Liver (tissue), 9 donors: Measurements from ENCODE around the gene SLC25A29. TPM values are rescaled to one million over a fixed set of nuclear protein-coding genes. Genes with fewer than 3 reads are reported as not detected.

Source experiments
- DNase-seq: peaks from one replicate; pipeline ENCODE4 v3.0.0-alpha.2; 2017; ENCODE audit warnings: low spot score
- H3K27ac ChIP-seq, 2 donors: one replicate each; pipeline ENCODE4 v1.7.0; 2013; ENCODE audit warnings: inconsistent platforms in 2 of 2, low read length in 2 of 2, control low read depth in 1 of 2, low read depth in 1 of 2, mild to moderate bottlenecking in 1 of 2
- H3K27me3 ChIP-seq, 4 donors: one replicate each; pipeline versions ENCODE4 v1.6.1 to v1.7.0; 2013; ENCODE audit warnings: low read length in 3 of 4, inconsistent platforms in 1 of 4, mild to moderate bottlenecking in 1 of 4, moderate library complexity in 1 of 4; ENCODE audit not compliant: control insufficient read depth in 4 of 4, insufficient read depth in 4 of 4
- H3K36me3 ChIP-seq, 4 donors: one replicate each; pipeline versions ENCODE4 v1.6.1 to v1.7.0; 2013; ENCODE audit warnings: low read length in 3 of 4, mild to moderate bottlenecking in 3 of 4, low read depth in 1 of 4, moderate library complexity in 1 of 4; ENCODE audit not compliant: control insufficient read depth in 4 of 4, insufficient read depth in 3 of 4
- H3K4me1 ChIP-seq, 4 donors: one replicate each; pipeline versions ENCODE4 v1.6.1 to v1.7.0; 2013; ENCODE audit warnings: low read length in 3 of 4, mild to moderate bottlenecking in 3 of 4, moderate library complexity in 1 of 4; ENCODE audit not compliant: control insufficient read depth in 4 of 4, insufficient read depth in 4 of 4
- H3K4me3 ChIP-seq, 3 donors: one replicate each; pipeline versions ENCODE4 v1.6.1 to v1.7.0; 2013; ENCODE audit warnings: low read length in 3 of 3, control low read depth in 1 of 3, low read depth in 1 of 3, mild to moderate bottlenecking in 1 of 3
- H3K9ac ChIP-seq, 2 donors: one replicate each; pipeline ENCODE4 v1.7.0; 2013; ENCODE audit warnings: low read length in 2 of 2, mild to moderate bottlenecking in 2 of 2, moderate library complexity in 2 of 2, control low read depth in 1 of 2, low read depth in 1 of 2
- H3K9me3 ChIP-seq, 4 donors: one replicate each; pipeline versions ENCODE4 v1.6.1 to v1.7.0; 2013; ENCODE audit warnings: low read length in 3 of 4; ENCODE audit not compliant: control insufficient read depth in 4 of 4
- EGR1 ChIP-seq, 2 donors: IDR thresholded peaks; 2 replicates each; pipeline ENCODE4 v1.6.1; 2016 to 2018; ENCODE audit warnings: antibody characterized with exemption in 2 of 2, low read depth in 2 of 2
- FOXA1 ChIP-seq: IDR thresholded peaks from 2 replicates; pipeline ENCODE4 v1.6.1; 2016; ENCODE audit warnings: antibody characterized with exemption
- FOXA2 ChIP-seq: IDR thresholded peaks from 2 replicates; pipeline ENCODE4 v1.6.1; 2016; ENCODE audit warnings: antibody characterized with exemption
- GABPA ChIP-seq, 2 donors: IDR thresholded peaks in 1 of 2; conservative IDR thresholded peaks in 1 of 2; 2 replicates each; pipeline ENCODE4 v1.6.1; 2016; ENCODE audit warnings: antibody characterized with exemption in 2 of 2, mild to moderate bottlenecking in 1 of 2, moderate library complexity in 1 of 2
- HNF4A ChIP-seq, 2 donors: conservative IDR thresholded peaks; 2 replicates each; pipeline ENCODE4 v1.6.1; 2016; ENCODE audit warnings: antibody characterized with exemption in 2 of 2, mild to moderate bottlenecking in 2 of 2
- HNF4G ChIP-seq: IDR thresholded peaks from 2 replicates; pipeline ENCODE4 v1.6.1; 2016; ENCODE audit warnings: antibody characterized with exemption
- JUND ChIP-seq, 2 donors: IDR thresholded peaks; 2 replicates each; pipeline ENCODE4 v1.6.1; 2016; ENCODE audit warnings: antibody characterized with exemption in 2 of 2
- MAX ChIP-seq: IDR thresholded peaks from 2 replicates; pipeline ENCODE4 v1.6.1; 2016; ENCODE audit warnings: antibody characterized with exemption
- NR2F2 ChIP-seq: IDR thresholded peaks from 2 replicates; pipeline ENCODE4 v1.6.1; 2016; ENCODE audit warnings: antibody characterized with exemption
- RAD21 ChIP-seq, 2 donors: IDR thresholded peaks; 2 replicates each; pipeline ENCODE4 v1.6.1; 2016; ENCODE audit warnings: antibody characterized with exemption in 2 of 2, mild to moderate bottlenecking in 2 of 2
- REST ChIP-seq: IDR thresholded peaks from 2 replicates; pipeline ENCODE4 v1.6.1; 2016; ENCODE audit warnings: antibody characterized with exemption, mild to moderate bottlenecking
- RXRA ChIP-seq, 2 donors: IDR thresholded peaks; 2 replicates each; pipeline ENCODE4 v1.6.1; 2017 to 2018; ENCODE audit warnings: antibody characterized with exemption in 2 of 2, mild to moderate bottlenecking in 1 of 2
- SP1 ChIP-seq: IDR thresholded peaks from 2 replicates; pipeline ENCODE4 v1.6.1; 2018; ENCODE audit warnings: antibody characterized with exemption, mild to moderate bottlenecking
- TAF1 ChIP-seq: conservative IDR thresholded peaks from 2 replicates; pipeline ENCODE4 v1.6.1; 2016; ENCODE audit warnings: antibody characterized with exemption, mild to moderate bottlenecking
- YY1 ChIP-seq: IDR thresholded peaks from 2 replicates; pipeline ENCODE4 v1.6.1; 2016; ENCODE audit warnings: antibody characterized with exemption, mild to moderate bottlenecking
- ZBTB33 ChIP-seq: IDR thresholded peaks from 2 replicates; pipeline ENCODE4 v1.6.1; 2016; ENCODE audit warnings: antibody characterized with exemption
- WGBS: extraction: QIAGEN DNeasy Blood & Tissue Kit; methylation state at CpG from one replicate; pipeline ENCODE4 v1.1.7; 2013; 5-methylcytosine and 5-hydroxymethylcytosine counted together
- polyA plus RNA-seq, 2 donors: library from polyadenylated mRNA; stranded (reverse) in 1 of 2; unstranded in 1 of 2; fragments of 200-250 nt in 1 of 2; fragments of >200 nt in 1 of 2; fragmentation: Nextera tagmentation in 1 of 2; extraction: Ambion mirVana in 1 of 2; gene quantifications; one replicate each; pipeline versions ENCODE4 v1.2.1 to v1.2.3, GENCODE V29; 2013 to 2015
- total RNA-seq, 2 donors: library from RNA; depleted of rRNA; stranded (reverse); fragments of >200 nt; gene quantifications; one replicate each; pipeline ENCODE4 v1.2.3, GENCODE V29; 2014
- TF ChIP-seq, protein P1 (sequence below): fragments of 150-350 bp; IDR thresholded peaks from 2 replicates; pipeline ENCODE4 v1.5.1; 2017; ENCODE audit warnings: improper control_type of control experiment, low read depth, low read length; ENCODE audit not compliant: missing input control
- TF ChIP-seq, protein P2 (sequence below): IDR thresholded peaks from 2 replicates; pipeline ENCODE4 v1.6.1; 2016; ENCODE audit warnings: antibody characterized with exemption
- donor health status: healthy.
- donor health status: healthy.
- donor health status: healthy.
- donor health status: healthy.
- donor health status: healthy.

Gene SLC25A29
- total and polyA plus RNA-seq, 4 donors: 2.4 to 13.9 (median 8.9) TPM

DNA sequence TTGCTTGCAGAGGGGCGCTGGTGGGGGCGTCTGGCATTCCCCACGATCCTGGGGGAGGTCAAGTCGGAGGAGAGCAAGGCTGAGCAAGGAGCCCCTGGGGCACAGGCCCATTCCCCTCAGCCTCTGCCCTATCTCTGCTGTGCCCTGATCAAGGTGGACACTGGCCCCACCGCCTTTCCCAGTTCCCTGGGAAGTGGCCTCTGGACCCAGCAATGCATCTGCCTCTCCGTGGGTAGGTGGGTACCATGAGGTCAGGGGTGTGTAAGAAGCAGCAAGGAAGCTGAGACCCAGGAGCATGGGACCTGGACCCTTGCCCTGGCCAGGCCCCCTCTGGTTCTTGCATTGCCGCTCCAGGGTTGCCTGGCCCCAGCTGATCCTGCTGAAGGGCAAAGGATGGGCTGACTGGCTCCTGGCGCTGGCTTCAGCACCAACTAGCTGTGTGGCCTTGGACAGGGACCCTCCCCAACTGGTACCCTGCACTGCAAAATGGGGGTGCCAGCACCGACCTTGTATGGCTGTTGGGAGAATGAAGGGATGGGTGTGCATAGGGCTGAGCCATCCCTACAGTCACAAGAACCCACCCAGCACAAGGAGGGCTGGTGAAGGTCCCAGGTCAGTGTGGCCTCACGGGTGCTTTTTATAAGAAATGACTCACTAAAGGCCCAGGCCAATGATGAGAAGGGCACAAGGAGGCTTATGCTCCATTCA lies 19.6 kb downstream of the SLC25A29 start:
- 80% methylated on average over 10 of the region's 10 CpGs for WGBS
- no peak for DNase-seq

GRCh38 chr14:100285913-100286400 lies 20.3 kb downstream of the SLC25A29 start:
- H3K27me3 ChIP-seq: no peaks in the 10 kb centered on the region
- H3K27ac ChIP-seq: peak overlapping the region in 1 of 2 donors; percentile 66
- TF ChIP-seq TAF1 (no peak), HNF4A (conservative IDR thresholded peaks at IDR 0.05) (no peak), ZBTB33 (no peak), MAX (no peak), HNF4G (no peak), JUND (IDR thresholded peaks at IDR 0.05) (no peak), FOXA1 (no peak), RXRA (IDR thresholded peaks at IDR 0.05) (no peak), FOXA2 (no peak), YY1 (no peak), GABPA (IDR thresholded peaks at IDR 0.05 in 1 of 2, conservative IDR thresholded peaks at IDR 0.05 in 1 of 2) (no peak), SP1 (no peak), NR2F2 (no peak), RAD21 (IDR thresholded peaks at IDR 0.05) (no peak), EGR1 (IDR thresholded peaks at IDR 0.05; ENCODE audit: low read depth in 2 of 2) (no peak), REST (no peak)
- TF ChIP-seq, protein P1, sequence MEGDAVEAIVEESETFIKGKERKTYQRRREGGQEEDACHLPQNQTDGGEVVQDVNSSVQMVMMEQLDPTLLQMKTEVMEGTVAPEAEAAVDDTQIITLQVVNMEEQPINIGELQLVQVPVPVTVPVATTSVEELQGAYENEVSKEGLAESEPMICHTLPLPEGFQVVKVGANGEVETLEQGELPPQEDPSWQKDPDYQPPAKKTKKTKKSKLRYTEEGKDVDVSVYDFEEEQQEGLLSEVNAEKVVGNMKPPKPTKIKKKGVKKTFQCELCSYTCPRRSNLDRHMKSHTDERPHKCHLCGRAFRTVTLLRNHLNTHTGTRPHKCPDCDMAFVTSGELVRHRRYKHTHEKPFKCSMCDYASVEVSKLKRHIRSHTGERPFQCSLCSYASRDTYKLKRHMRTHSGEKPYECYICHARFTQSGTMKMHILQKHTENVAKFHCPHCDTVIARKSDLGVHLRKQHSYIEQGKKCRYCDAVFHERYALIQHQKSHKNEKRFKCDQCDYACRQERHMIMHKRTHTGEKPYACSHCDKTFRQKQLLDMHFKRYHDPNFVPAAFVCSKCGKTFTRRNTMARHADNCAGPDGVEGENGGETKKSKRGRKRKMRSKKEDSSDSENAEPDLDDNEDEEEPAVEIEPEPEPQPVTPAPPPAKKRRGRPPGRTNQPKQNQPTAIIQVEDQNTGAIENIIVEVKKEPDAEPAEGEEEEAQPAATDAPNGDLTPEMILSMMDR: no peak
- no peak for DNase-seq
- peaks cover 0 to 2% (median 0%) of the 10 kb centered on the region in 4 donors for H3K36me3 ChIP-seq
- H3K9ac ChIP-seq: no peak overlapping the region
- peaks cover 0 to 13% (median 10%) of the 10 kb centered on the region in 4 donors for H3K4me1 ChIP-seq
- peak overlapping the region in 2 of 3 donors; percentile 35 to 75 for H3K4me3 ChIP-seq
- no peaks in the 10 kb centered on the region for H3K9me3 ChIP-seq
- WGBS: 41% methylated on average over 13 of the region's 13 CpGs

More for the DNA sequence above, 19.6 kb downstream of the SLC25A29 start:
- Histone ChIP-seq H3K36me3 (no peaks in the 10 kb centered on the region), H3K9ac (no peak overlapping the region), H3K27ac (no peak overlapping the region), H3K27me3 (no peaks in the 10 kb centered on the region), H3K9me3 (no peaks in the 10 kb centered on the region), H3K4me3 (no peak overlapping the region), H3K4me1 (peaks cover 0 to 13% (median 10%) of the 10 kb centered on the region in 4 donors)
- TF ChIP-seq YY1 (no peak), FOXA1 (no peak), RAD21 (IDR thresholded peaks at IDR 0.05) (no peak), HNF4G (no peak), MAX (no peak), GABPA (IDR thresholded peaks at IDR 0.05 in 1 of 2, conservative IDR thresholded peaks at IDR 0.05 in 1 of 2) (no peak), RXRA (IDR thresholded peaks at IDR 0.05) (no peak)
- TF ChIP-seq, protein P1: no peak
- TF ChIP-seq, protein P2, sequence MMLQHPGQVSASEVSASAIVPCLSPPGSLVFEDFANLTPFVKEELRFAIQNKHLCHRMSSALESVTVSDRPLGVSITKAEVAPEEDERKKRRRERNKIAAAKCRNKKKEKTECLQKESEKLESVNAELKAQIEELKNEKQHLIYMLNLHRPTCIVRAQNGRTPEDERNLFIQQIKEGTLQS: no peak
